HUES6 (cell line): ENCODE measurements around the gene GSTT4.
"Not testable (repeated sequence)": the region's sequence is repeated elsewhere in the genome, so short reads cannot be mapped to it uniquely, and the experiment has no call there.

Source experiments
- H3K27ac ChIP-seq: 2 replicates; pipeline ENCODE4 v1.7.0; 2013; ENCODE audit warnings: low read depth, mild to moderate bottlenecking, low read length, inconsistent platforms
- H3K27me3 ChIP-seq: 2 replicates; pipeline ENCODE4 v1.6.1; 2013; ENCODE audit warnings: low read length; ENCODE audit not compliant: control insufficient read depth, insufficient read depth
- H3K36me3 ChIP-seq: 2 replicates; pipeline ENCODE4 v1.6.1; 2013; ENCODE audit warnings: low read length; ENCODE audit not compliant: control insufficient read depth, insufficient read depth
- H3K4me1 ChIP-seq: 2 replicates; pipeline ENCODE4 v1.6.1; 2013; ENCODE audit warnings: low read length; ENCODE audit not compliant: control insufficient read depth, insufficient read depth
- H3K4me3 ChIP-seq: 2 replicates; pipeline ENCODE4 v1.5.1; 2013; ENCODE audit warnings: low read depth, low read length
- H3K9ac ChIP-seq: one replicate; pipeline ENCODE4 v1.6.1; 2013; ENCODE audit warnings: mild to moderate bottlenecking, low read length
- H3K9me3 ChIP-seq: 2 replicates; pipeline ENCODE4 v1.6.1; 2013; ENCODE audit warnings: low read depth, low read length; ENCODE audit not compliant: control insufficient read depth, insufficient read depth

GSTT4 gene

DNA sequence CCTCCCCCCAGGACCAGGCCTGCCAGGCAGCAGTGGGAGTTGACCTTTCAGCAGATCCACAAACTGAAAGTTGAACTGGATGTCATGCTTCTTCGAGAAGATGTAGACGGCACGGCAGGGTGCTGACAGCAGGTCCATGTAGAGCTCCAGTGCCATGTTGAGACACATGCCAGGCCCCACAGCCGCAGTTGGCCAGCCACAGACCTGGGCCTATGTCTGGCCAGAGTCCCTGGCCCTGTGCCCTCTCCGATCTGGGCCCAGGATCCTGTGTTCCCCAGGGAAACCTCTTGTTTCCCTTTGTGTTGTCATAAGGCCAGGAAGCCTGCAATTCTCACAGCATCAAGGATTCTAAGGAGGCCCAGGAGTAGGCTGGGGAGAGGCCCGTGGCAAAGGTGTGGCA is at the start of gene GSTT4:
Gene GSTT4, minus strand, starts transcription at position 253 of the 400 bp plus-strand sequence. Its CDS starts 97 bp downstream, at position 156.
- H3K36me3 ChIP-seq: no peaks in the 10 kb centered on the region
- no peak within 1 kb of the TSS for H3K27ac ChIP-seq
- H3K4me1 ChIP-seq: no peaks in the 10 kb centered on the region
- H3K9me3 ChIP-seq: no peaks in the 10 kb centered on the region
- H3K9ac ChIP-seq: no peak within 1 kb of the TSS
- no peak within 1 kb of the TSS for H3K4me3 ChIP-seq
- no peaks in the 10 kb centered on the region for H3K27me3 ChIP-seq

DNA sequence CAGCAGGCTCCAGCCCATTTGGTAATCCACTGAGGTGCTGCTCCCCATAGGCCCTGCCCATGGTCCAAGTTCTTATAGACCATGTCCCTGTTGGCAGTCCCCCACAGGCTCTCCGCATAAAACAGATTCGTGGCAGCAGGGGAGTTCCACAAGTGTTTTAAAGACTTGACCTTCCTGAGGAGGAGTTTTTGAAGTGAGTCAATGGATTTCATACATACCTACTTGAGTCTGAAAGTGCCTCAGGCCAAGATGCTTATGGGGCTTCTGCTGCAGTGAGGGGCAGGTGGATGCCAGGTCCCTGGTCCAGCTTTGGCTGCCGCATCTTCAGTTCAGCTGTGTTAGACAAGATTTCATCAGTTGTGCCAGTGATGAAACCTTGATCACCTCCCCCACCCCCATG is 49.1 kb upstream of the GSTT4 start:
- no peak overlapping the region for H3K9ac ChIP-seq
- H3K36me3 ChIP-seq: peaks cover 76% of the 10 kb centered on the region
- no peaks in the 10 kb centered on the region for H3K4me1 ChIP-seq
- H3K9me3 ChIP-seq: no peaks in the 10 kb centered on the region
- no peaks in the 10 kb centered on the region for H3K27me3 ChIP-seq
- no peak overlapping the region for H3K27ac ChIP-seq
- H3K4me3 ChIP-seq: no peak overlapping the region

DNA sequence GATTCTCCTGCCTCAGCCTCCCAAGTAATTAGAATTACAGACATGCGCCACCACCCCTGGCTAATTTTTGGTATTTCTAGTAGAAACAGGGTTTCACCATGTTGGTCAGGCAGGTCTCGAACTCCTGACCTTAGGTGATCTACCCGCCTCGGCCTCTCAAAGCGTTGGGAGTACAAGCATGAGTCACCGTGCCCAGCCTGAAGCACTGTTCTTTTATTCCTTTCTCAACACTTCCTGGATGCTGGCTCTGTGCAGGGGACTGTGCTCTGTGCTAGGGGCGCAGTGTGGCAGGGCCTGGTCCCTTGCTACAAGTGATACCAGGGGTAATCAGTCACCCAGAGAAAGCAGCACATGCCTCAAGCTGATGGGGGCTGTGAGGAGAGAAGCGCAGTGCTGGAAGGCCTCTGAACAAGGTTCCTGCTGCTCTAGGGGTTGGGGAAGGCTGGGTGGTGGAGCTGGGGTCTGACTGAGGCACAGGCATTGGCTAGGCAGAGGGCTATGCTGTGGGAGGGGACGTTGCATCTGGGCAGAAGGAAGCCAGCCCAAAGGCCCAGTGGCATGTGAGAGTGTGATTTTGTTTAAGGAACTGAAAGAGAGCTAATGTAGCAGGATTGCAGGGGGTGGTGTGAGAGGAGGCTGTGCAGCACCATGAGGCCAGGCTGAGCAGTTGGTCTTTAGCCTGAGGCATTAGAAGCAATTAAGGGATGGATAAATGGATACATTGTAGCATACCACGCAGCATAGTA is 48.4 kb upstream of the GSTT4 start:
- H3K9ac ChIP-seq: no peak overlapping the region
- H3K9me3 ChIP-seq: no peaks in the 10 kb centered on the region
- no peak overlapping the region for H3K4me3 ChIP-seq
- no peak overlapping the region for H3K27ac ChIP-seq
- no peaks in the 10 kb centered on the region for H3K4me1 ChIP-seq
- H3K36me3 ChIP-seq: peaks cover 76% of the 10 kb centered on the region
- no peaks in the 10 kb centered on the region for H3K27me3 ChIP-seq

DNA sequence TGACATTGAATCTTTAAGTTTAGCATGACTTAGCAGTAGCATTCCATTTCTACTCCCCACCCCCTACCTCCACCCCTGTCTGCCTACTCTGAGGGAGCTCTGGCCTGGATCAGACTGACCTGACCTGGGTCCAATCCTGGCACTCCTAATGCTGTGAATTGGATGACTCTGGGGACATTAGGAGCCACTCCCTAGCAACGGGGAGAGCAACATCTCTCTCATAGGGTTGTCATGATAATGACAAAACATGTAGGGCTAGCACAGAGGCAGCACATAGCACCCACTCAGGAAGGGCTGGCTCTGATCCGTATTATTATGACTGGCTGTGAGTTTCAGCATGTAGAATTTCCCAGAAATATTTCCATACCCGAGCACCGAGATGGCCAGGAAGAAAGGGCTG is 46.3 kb upstream of the GSTT4 start:
- peaks cover 74% of the 10 kb centered on the region for H3K36me3 ChIP-seq
- no peaks in the 10 kb centered on the region for H3K9me3 ChIP-seq
- H3K27ac ChIP-seq: no peak overlapping the region
- no peaks in the 10 kb centered on the region for H3K27me3 ChIP-seq
- no peak overlapping the region for H3K9ac ChIP-seq
- no peaks in the 10 kb centered on the region for H3K4me1 ChIP-seq
- H3K4me3 ChIP-seq: no peak overlapping the region

DNA sequence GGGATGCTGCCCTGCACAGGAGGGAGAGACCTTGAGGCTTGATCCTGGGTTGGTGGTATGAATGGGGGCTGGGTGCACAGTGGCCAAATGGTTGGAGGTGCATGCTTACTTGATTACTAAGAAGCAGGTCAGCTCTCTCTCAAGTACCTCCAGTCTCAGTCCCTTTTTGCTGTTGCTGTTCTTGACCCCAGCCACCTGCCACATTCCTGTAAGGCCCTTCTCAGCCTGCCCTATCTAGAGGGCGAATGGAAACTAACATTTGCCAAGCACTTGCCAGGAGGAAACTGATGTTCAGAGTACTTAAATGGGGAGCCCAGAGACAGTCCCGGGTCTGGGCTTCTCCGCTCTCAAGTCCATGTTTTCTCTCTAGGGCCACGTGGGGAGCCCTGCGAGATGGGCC is 45.8 kb upstream of the GSTT4 start:
- Histone ChIP-seq H3K9ac (no peak overlapping the region), H3K9me3 (no peaks in the 10 kb centered on the region), H3K27me3 (no peaks in the 10 kb centered on the region), H3K4me1 (no peaks in the 10 kb centered on the region), H3K4me3 (no peak overlapping the region), H3K36me3 (peaks cover 74% of the 10 kb centered on the region), H3K27ac (no peak overlapping the region)

DNA sequence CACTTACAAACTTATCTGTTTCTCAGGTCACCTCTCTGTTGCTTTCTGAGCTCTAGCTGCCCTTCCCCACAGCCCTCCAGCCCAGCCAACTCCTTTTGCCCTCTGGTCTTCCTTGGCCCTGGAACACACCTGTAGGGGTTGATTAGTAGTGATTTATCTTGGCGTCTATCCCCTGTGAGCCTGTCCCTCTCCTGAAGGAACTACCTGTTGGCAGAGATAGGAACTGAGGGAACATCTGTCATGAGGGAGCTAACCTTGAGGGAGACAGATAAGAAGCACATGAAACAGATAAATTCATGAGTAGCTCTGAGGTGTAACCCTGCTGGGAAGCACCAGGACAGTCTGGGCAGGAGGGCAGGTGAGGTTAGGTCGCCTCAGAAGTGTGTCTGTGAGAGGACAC is 44.7 kb upstream of the GSTT4 start:
- Histone ChIP-seq H3K36me3 (peaks cover 73% of the 10 kb centered on the region), H3K9ac (no peak overlapping the region), H3K27me3 (no peaks in the 10 kb centered on the region)

DNA sequence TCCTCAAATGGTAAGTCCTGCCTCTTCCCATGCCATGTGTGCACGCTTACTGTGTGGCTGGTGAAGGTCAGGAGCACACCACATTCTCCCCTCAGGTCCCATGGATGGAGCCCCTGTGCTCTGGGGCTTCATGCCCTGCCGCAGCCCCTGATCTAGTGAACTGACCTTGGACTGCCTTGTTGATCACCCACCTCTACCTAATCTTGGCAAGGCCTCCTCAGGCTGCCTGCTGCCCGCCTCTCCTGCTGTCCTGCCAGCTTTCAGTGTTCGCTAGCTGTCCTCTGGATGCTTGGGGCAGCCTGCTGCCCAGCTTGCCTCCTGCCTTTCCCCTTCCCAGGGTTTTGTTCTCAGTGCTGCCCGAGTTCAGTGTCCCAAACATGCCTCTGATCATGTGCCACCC is 44.0 kb upstream of the GSTT4 start:
- Histone ChIP-seq H3K4me3 (no peak overlapping the region), H3K9me3 (no peaks in the 10 kb centered on the region), H3K9ac (no peak overlapping the region), H3K27me3 (no peaks in the 10 kb centered on the region), H3K27ac (no peak overlapping the region), H3K36me3 (peaks cover 71% of the 10 kb centered on the region), H3K4me1 (no peaks in the 10 kb centered on the region)

More for the DNA sequence above, 44.7 kb upstream of the GSTT4 start:
- Histone ChIP-seq H3K4me3 (no peak overlapping the region), H3K27ac (no peak overlapping the region), H3K9me3 (no peaks in the 10 kb centered on the region), H3K4me1 (no peaks in the 10 kb centered on the region)

DNA sequence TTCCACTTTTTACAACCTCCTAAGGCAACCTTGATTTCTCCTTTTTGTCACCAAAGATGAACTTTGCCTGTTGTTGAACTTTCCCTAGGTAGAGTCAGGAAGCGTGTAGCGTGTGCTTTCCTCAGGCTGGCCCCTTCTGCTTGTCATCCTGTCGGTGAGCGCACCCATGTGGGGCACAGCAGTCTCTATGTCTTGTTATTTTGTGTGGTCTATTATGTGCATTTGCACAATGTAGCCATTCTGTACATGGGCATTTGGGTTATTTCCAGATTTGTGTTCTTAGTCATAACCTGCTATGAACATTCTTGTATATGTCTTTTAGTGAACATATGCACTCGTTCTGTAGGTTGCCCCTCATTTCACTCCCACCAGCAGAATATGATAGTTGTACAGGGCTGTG is 40.8 kb upstream of the GSTT4 start:
- Histone ChIP-seq H3K9me3 (no peaks in the 10 kb centered on the region), H3K27me3 (no peaks in the 10 kb centered on the region), H3K4me3 (no peak overlapping the region), H3K9ac (no peak overlapping the region), H3K4me1 (no peaks in the 10 kb centered on the region), H3K27ac (no peak overlapping the region), H3K36me3 (peaks cover 84% of the 10 kb centered on the region)

DNA sequence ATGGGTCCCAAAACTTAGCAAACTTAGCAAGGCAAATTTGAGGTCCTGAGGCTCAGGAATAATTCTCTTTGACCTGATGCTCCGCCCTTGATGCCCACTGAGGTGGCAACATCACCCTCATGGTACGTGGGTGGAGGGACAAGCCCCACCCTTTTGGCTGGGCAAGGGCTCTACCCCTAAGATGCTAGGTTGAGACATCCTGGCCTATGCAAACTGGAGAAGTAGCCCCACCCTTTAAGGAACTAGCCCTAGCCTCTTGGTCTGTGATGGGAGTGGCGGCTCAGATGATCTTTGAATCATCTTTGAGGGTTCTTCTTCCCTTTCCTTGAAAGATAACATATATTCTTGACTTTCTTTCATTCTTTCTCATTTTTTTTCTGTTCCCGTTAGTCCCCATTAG is 38.7 kb upstream of the GSTT4 start:
- no peak overlapping the region for H3K27ac ChIP-seq
- H3K36me3 ChIP-seq: peaks cover 84% of the 10 kb centered on the region
- H3K4me3 ChIP-seq: no peak overlapping the region
- H3K9me3 ChIP-seq: no peaks in the 10 kb centered on the region
- H3K27me3 ChIP-seq: no peaks in the 10 kb centered on the region
- no peak overlapping the region for H3K9ac ChIP-seq
- no peaks in the 10 kb centered on the region for H3K4me1 ChIP-seq

DNA sequence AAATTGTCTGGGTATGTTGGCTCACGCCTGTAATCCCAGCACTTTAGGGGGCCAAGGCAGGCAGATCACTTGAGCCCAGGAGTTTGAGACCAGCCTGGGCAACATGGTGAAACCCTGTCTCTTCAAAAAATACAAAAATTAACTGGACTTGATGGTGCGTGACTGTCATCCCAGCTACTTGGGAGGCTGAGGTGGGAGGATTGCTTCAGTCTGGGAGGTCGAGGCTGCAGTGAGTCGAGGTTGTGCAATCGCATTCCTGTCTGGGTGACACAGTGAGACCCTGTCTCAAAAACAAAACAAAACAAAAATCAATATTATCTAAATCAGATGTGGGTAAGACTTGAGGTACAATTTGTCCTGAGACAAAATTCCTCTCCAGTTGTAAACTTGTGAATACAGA is 38.2 kb upstream of the GSTT4 start:
- H3K27me3 ChIP-seq, H3K4me1 ChIP-seq, H3K9ac ChIP-seq, H3K27ac ChIP-seq, H3K4me3 ChIP-seq, H3K9me3 ChIP-seq: not testable (repeated sequence)
- H3K36me3 ChIP-seq: peaks cover 85% of the 10 kb centered on the region

DNA sequence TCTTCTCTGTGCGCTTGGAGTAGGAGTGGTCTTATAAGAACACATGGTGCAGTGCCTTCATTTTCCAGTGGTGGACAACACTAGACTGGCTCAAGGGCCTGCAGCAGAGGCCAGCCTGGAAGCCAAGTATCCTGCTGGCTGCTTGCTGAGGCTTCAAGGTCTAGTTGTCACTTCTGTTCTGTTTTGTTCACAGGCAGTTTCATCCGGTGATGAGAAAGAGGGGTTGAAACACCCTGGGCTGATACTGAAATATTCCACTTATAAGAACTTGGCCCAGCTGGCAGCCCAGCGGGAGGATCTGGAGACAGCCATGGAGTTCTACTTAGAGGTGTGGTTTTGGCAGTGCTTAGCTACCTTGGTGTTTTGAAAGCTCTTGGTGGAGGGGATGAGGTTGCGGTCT is 35.7 kb upstream of the GSTT4 start:
- H3K36me3 ChIP-seq: peaks cover 85% of the 10 kb centered on the region

More for the DNA sequence above, 35.7 kb upstream of the GSTT4 start:
- Histone ChIP-seq H3K27ac (no peak overlapping the region), H3K27me3 (no peaks in the 10 kb centered on the region), H3K9me3 (no peaks in the 10 kb centered on the region), H3K4me3 (no peak overlapping the region), H3K4me1 (no peaks in the 10 kb centered on the region), H3K9ac (no peak overlapping the region)
